Gastrocnemius medialis (tissue), 4 donors: Measurements from ENCODE around the gene S100A10.

ENCODE experiments used
- POLR2A ChIP-seq, 2 donors: fragments of 450-650 bp; IDR thresholded peaks; one replicate each; pipeline ENCODE4 v1.6.1; 2017; ENCODE audit warnings: antibody characterized with exemption in 2 of 2, mild to moderate bottlenecking in 2 of 2, moderate library complexity in 2 of 2
- TF ChIP-seq, protein P1 (sequence below), 5 experiments: fragments of 450-650 bp in 3 of 5; fragments of 200-600 bp in 2 of 5; sonication (generic) in 2 of 5; IDR thresholded peaks in 4 of 5; conservative IDR thresholded peaks in 1 of 5; 1 replicate in 4 of 5; 2 replicates in 1 of 5; pipeline ENCODE4 v1.5.1; 2016 to 2019; ENCODE audit warnings: antibody characterized with exemption in 5 of 5, mild to moderate bottlenecking in 3 of 5, moderate library complexity in 3 of 5

DNA sequence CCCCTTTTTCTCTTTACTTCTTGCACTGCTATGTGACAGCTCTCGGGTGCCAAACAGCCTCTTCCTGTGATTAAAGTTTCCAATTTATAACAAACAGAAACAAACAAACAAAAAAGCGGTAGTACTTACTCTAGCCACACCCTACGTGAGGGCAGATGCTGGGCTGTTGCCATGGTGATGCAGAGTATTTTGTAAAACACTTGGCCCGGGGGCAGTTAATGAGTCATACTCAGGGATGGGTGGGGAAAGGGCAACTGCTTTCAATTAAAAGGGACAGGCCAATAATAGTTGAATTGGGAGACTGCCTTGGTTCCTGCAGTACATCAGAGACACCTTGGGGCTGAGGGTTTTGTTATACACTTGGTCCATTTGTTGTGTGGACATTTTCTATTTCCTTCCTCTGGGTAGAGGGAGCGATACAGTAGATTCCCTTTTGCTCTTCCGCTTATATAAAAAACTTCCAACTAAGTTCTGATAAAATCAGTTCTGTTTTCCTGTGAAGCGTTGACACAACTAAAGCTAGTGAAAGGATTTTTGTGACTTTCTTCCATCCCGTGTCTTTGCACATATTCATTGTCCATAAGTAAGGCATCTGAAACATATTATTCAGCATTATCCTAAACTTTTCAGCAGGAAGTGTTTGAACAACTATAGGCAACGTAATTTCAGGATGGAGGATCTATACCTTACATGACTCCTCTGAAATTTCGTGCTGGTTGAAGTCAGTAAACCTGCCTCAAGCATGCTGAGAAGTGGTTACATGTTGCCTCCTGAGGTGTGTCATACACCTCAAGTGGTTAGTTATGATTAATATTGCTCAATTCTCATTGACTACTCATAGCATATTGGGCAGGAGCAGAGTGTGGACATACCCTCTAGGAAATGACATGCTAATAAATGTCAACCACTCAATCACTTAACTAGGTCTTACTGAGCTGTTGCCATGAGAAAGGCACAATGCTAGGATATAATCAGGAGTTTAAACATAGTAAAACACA, 47.6 kb downstream of the S100A10 start:
- TF ChIP-seq, protein P1, sequence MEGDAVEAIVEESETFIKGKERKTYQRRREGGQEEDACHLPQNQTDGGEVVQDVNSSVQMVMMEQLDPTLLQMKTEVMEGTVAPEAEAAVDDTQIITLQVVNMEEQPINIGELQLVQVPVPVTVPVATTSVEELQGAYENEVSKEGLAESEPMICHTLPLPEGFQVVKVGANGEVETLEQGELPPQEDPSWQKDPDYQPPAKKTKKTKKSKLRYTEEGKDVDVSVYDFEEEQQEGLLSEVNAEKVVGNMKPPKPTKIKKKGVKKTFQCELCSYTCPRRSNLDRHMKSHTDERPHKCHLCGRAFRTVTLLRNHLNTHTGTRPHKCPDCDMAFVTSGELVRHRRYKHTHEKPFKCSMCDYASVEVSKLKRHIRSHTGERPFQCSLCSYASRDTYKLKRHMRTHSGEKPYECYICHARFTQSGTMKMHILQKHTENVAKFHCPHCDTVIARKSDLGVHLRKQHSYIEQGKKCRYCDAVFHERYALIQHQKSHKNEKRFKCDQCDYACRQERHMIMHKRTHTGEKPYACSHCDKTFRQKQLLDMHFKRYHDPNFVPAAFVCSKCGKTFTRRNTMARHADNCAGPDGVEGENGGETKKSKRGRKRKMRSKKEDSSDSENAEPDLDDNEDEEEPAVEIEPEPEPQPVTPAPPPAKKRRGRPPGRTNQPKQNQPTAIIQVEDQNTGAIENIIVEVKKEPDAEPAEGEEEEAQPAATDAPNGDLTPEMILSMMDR (IDR thresholded peaks at IDR 0.05 in 4 of 5, conservative IDR thresholded peaks at IDR 0.05 in 1 of 5): no peak
- no peak for TF ChIP-seq POLR2A (IDR thresholded peaks at IDR 0.05)
